Glutamatergic neuron (in vitro differentiated cells): ENCODE results near the gene BCAN. TPM values are rescaled to one million over a fixed set of nuclear protein-coding genes. Genes with fewer than 3 reads are reported as not detected.

Source experiments
- DNase-seq: peaks from one replicate; pipeline ENCODE4 v3.0.0; 2022
- H3K27ac Mint-ChIP-seq: one replicate; pipeline ENCODE4 v1.8.0; 2020; ENCODE audit warnings: mild to moderate bottlenecking, mixed read lengths, inconsistent platforms; ENCODE audit not compliant: unreplicated experiment
- H3K27me3 Mint-ChIP-seq: one replicate; pipeline ENCODE4 v1.8.0; 2020; ENCODE audit warnings: mild to moderate bottlenecking, moderate library complexity, mixed read lengths, inconsistent platforms; ENCODE audit not compliant: unreplicated experiment
- H3K36me3 Mint-ChIP-seq: one replicate; pipeline ENCODE4 v1.8.0; 2020; ENCODE audit warnings: mild to moderate bottlenecking, mixed read lengths, inconsistent platforms; ENCODE audit not compliant: unreplicated experiment
- H3K4me1 Mint-ChIP-seq: one replicate; pipeline ENCODE4 v1.8.0; 2020; ENCODE audit warnings: mild to moderate bottlenecking, low read depth, mixed read lengths, inconsistent platforms; ENCODE audit not compliant: unreplicated experiment
- H3K4me3 Mint-ChIP-seq: one replicate; pipeline ENCODE4 v1.8.0; 2020; ENCODE audit warnings: mild to moderate bottlenecking, mixed read lengths, inconsistent platforms; ENCODE audit not compliant: unreplicated experiment
- H3K9me3 Mint-ChIP-seq: one replicate; pipeline ENCODE4 v1.8.0; 2020; ENCODE audit warnings: mild to moderate bottlenecking, moderate library complexity, mixed read lengths, inconsistent platforms; ENCODE audit not compliant: unreplicated experiment
- total RNA-seq: library from RNA; stranded (reverse); fragmentation: NEBNext Ultra II Directional; extraction: Animal tissue kit (Norgen Biotek cat#: 25700); gene quantifications from one replicate; pipeline ENCODE4 v1.2.1, GENCODE V29; 2021; ENCODE audit not compliant: unreplicated experiment
- TF ChIP-seq, protein P1 (sequence below): fragments of 200-600 bp; sonication (generic); IDR thresholded peaks from one replicate; pipeline ENCODE4 v1.5.0; 2021; ENCODE audit not compliant: partially characterized antibody, unreplicated experiment

BCAN gene
- total RNA-seq, 1 donor from 2014 or later = 10.3 TPM

DNA sequence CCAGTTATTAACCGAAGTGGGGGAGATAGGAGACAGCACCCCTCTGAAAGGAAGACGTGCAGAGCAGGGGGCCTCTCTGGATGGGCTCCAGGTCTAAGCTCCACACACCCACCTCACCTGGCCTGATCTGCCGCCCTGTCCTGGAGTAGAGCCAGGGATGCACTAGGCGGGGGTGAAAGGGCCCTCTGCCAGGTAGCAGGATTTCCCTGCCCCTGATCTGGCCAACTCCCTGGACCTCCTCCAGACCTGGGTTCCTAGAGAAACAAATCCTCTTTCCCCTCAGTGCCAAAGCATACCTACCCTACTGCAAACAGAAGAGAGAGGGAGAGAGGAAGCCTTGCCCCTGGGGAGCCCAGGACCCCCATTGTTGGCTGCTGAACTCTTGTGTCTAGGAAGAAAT, 61.4 kb downstream of the BCAN start:
- TF ChIP-seq, protein P1, sequence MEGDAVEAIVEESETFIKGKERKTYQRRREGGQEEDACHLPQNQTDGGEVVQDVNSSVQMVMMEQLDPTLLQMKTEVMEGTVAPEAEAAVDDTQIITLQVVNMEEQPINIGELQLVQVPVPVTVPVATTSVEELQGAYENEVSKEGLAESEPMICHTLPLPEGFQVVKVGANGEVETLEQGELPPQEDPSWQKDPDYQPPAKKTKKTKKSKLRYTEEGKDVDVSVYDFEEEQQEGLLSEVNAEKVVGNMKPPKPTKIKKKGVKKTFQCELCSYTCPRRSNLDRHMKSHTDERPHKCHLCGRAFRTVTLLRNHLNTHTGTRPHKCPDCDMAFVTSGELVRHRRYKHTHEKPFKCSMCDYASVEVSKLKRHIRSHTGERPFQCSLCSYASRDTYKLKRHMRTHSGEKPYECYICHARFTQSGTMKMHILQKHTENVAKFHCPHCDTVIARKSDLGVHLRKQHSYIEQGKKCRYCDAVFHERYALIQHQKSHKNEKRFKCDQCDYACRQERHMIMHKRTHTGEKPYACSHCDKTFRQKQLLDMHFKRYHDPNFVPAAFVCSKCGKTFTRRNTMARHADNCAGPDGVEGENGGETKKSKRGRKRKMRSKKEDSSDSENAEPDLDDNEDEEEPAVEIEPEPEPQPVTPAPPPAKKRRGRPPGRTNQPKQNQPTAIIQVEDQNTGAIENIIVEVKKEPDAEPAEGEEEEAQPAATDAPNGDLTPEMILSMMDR = no peak

DNA sequence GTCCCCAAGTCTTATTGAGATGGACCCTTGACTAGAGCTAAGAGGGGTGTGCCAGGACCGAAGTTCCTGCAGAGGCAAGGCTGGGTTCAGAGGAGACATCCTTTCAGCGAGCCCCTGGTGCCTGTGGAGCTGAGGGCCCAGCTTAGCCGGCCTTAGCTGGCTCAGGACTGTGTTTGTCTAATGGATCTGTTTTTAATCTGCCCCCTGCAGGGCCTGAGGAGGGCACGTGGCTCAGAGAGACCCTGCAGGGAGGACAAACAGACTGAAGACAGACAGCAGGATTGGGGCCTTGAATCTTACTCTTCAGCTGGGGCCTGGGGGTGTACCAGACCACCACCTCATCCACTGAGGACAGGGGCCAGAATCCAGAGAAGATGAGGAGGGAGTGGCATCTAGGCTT, 61.8 kb downstream of the BCAN start:
- peaks cover 3% of the 10 kb centered on the region for H3K9me3 Mint-ChIP-seq
- no peaks in the 10 kb centered on the region for H3K36me3 Mint-ChIP-seq
- H3K4me1 Mint-ChIP-seq = peaks cover 19% of the 10 kb centered on the region
- peaks cover 21% of the 10 kb centered on the region for H3K27me3 Mint-ChIP-seq
- H3K4me3 Mint-ChIP-seq = no peak overlapping the region
- no peak overlapping the region for H3K27ac Mint-ChIP-seq
- DNase-seq = no peak
- TF ChIP-seq, protein P1 = no peak

More for the DNA sequence above, 61.4 kb downstream of the BCAN start:
- Mint-ChIP-seq H3K27ac (no peak overlapping the region), H3K4me3 (no peak overlapping the region), H3K27me3 (peaks cover 22% of the 10 kb centered on the region), H3K4me1 (peaks cover 16% of the 10 kb centered on the region), H3K36me3 (no peaks in the 10 kb centered on the region), H3K9me3 (peaks cover 4% of the 10 kb centered on the region)
- DNase-seq = no peak

DNA sequence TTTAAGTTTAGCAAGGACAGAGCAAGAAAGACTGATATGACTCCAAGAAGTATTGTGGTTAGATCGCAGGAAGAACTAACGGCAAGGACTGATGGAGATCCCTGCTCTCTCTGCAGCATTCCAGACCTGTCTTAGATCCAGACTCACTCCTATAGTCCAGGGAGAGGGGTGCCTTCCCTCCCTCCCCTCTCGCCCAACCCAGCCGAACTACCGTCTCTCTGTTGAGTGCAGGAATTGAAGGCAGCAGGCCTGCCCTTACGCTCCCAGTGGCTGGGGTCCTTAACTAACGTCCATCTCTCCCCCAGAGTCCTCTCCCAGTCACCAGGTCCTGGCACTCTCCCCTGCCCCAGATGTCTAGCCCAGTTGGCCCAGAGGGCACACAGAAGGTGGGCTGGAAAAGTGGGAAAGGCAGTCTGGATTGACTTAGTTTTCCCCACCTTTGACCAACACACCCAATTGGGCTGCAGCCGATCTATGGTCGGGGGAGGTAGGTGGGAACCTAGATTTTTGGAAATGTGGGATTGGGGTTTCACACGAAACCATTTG, 62.3 kb downstream of the BCAN start:
- Mint-ChIP-seq H3K4me3 (peak overlapping the region; percentile 59), H3K27ac (no peak overlapping the region), H3K27me3 (peaks cover 17% of the 10 kb centered on the region), H3K36me3 (no peaks in the 10 kb centered on the region), H3K9me3 (no peaks in the 10 kb centered on the region), H3K4me1 (peaks cover 20% of the 10 kb centered on the region)
- TF ChIP-seq, protein P1 = no peak
- DNase-seq = no peak

DNA sequence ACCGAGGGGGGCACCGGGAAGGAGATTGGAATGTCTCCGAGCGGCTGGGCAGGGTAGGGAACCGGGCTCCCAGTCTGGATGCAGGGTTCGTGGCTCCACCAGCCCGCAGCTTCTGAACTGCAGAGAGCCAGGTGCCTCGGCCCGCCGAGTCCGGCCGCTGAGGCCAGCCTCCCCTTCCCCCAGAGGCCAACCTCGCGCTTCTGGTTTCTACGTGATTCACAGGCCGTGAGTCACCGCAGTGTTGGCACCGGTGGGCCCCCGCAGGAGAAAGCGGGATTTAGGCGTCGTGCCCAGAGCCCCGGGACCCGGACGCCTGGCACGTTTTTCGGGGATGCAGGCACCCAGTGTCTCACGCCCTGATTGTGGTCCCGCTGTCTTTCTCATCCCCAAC, 63.0 kb downstream of the BCAN start:
- H3K36me3 Mint-ChIP-seq = no peaks in the 10 kb centered on the region
- H3K27me3 Mint-ChIP-seq = peaks cover 17% of the 10 kb centered on the region
- H3K27ac Mint-ChIP-seq = no peak overlapping the region
- DNase-seq = peak; percentile 39
- peak overlapping the region; percentile 77 for H3K4me3 Mint-ChIP-seq
- peaks cover 20% of the 10 kb centered on the region for H3K4me1 Mint-ChIP-seq
- TF ChIP-seq, protein P1 = no peak
- H3K9me3 Mint-ChIP-seq = no peaks in the 10 kb centered on the region

DNA sequence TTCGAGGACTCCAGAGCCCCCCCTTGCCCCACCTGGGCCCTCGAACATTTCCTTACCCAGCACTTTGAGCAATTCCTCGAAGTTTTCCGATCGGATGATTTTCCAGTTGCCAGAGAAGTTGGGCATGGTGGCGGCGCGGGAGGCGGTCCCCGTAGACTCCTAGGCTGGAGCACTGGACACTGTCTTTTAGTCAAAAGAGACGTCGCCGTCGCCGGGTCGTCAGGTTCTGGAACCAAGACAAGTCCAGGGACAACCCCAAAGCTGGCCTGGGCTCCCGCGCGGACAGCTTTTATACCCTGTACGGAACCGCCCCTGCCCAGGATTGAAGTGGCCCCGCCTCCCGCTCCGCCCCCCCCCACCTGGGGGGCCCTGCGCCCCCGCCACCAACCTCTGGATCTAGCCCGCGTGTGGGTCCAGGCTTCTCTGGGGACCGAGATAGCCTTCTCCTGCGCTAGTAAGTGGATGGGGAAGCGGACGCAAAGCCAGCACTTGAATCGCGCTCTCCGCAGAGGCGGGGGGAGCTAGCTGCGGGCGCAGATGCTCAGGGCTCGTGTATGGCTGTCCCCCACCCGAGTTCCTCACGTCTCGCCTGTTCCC, 63.5 kb downstream of the BCAN start, which contains the start of gene CRABP2:
Gene CRABP2 (minus strand): TSS at position 263 of the 597 bp plus-strand sequence. CDS start 137 bp downstream, at position 126.
- DNase-seq = peak; percentile 61
- H3K4me1 Mint-ChIP-seq = peaks cover 20% of the 10 kb centered on the region

More for the DNA sequence above, 63.5 kb downstream of the BCAN start, which contains the start of gene CRABP2:
- Mint-ChIP-seq H3K27me3 (peaks cover 17% of the 10 kb centered on the region), H3K36me3 (no peaks in the 10 kb centered on the region), H3K9me3 (no peaks in the 10 kb centered on the region), H3K27ac (no peak within 1 kb of the TSS), H3K4me3 (peak within 1 kb of the TSS; percentile 79)
- TF ChIP-seq, protein P1 = no peak
